GM18520 (cell line): Measurements from ENCODE around the gene HMGB1.

Source experiments
- ATAC-seq: cut with Tn5 transposase; IDR thresholded peaks from one replicate; pipeline ENCODE4 v1.9.1; 2021; ENCODE audit not compliant: unreplicated experiment

HMGB1 gene

GRCh38 chr13:30406779-30407416, 58.8 kb downstream of the HMGB1 start:
- no peak for ATAC-seq
